H1 (cell line): ENCODE measurements around the gene HOXB5.
A peak's percentile ranks its signal among the peaks of the same experiment; 100 is the strongest.

Source experiments
- EZH2 ChIP-seq: fragments of 200-600 bp; sonication (generic); IDR thresholded peaks from 2 replicates; pipeline ENCODE4 v1.7.1; 2012; ENCODE audit warnings: low read depth, mild to moderate bottlenecking, moderate library complexity, low read length, inconsistent platforms; ENCODE audit not compliant: severe bottlenecking
- POLR2AphosphoS5 ChIP-seq: IDR thresholded peaks from 2 replicates; pipeline ENCODE4 v1.6.1; 2011; ENCODE audit warnings: low read depth, low read length
- SP2 ChIP-seq: IDR thresholded peaks from 2 replicates; pipeline ENCODE4 v1.6.1; 2012; ENCODE audit warnings: mild to moderate bottlenecking, low read length, inconsistent platforms
- TAF1 ChIP-seq: IDR thresholded peaks from 2 replicates; pipeline ENCODE4 v1.6.1; 2011; ENCODE audit warnings: mild to moderate bottlenecking, low read depth, low read length
- ZNF274 ChIP-seq: IDR thresholded peaks from 2 replicates; pipeline ENCODE4 v1.7.0; 2012; ENCODE audit warnings: low read length, borderline replicate concordance; ENCODE audit errors: extremely low read depth
- TF ChIP-seq, protein P1 (sequence below), 3 experiments: IDR thresholded peaks; 1 replicate in 2 of 3; 2 replicates in 1 of 3; pipeline versions ENCODE4 v1.5.1 to v1.6.1; 2011; ENCODE audit warnings: low read length in 3 of 3, mild to moderate bottlenecking in 3 of 3, inconsistent platforms in 2 of 3, low read depth in 1 of 3, moderate library complexity in 1 of 3; ENCODE audit not compliant: insufficient read depth in 1 of 3; ENCODE audit errors: control extremely low read depth in 1 of 3

DNA sequence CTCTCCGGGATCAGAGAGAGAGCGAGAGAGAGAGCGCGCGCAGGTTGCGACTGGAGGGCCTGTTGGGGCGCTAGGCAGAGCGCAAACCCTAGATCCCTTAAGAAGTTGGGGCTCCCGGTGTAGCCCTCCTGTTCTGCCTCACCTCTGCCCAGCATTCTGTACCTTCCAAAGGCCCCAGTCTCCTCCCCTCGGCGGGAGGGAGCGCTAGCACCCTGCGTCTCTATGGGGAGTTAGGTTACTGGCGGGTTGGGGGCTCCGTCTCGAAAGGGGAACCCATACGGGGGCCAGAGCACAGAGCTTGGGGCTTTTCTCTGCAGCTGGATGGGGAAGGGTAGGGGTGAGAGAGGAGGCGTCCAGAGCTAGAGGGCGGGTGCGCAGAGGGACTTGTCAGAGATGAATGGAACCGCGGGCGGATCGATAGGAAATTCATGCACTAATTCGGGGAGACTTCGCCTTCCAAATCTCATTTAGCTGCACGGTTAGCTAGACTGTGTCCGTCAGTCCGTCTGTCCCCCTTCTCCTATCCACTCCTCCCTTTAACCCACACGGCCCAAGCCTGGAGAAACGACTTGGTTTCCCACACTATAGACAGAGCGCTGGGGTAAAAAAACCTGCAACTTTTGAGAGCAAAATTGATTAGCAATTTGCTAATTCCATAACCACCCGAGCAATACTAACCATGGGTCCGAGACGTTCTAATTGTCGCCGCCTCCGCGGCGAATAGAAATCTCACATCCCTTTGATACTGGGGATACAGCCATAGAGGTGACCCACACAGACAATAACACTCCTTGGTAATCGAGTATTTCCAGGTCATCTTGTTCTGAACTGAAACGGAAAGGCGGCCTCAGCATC, 14.7 kb downstream of the HOXB5 start:
- TF ChIP-seq, protein P1, sequence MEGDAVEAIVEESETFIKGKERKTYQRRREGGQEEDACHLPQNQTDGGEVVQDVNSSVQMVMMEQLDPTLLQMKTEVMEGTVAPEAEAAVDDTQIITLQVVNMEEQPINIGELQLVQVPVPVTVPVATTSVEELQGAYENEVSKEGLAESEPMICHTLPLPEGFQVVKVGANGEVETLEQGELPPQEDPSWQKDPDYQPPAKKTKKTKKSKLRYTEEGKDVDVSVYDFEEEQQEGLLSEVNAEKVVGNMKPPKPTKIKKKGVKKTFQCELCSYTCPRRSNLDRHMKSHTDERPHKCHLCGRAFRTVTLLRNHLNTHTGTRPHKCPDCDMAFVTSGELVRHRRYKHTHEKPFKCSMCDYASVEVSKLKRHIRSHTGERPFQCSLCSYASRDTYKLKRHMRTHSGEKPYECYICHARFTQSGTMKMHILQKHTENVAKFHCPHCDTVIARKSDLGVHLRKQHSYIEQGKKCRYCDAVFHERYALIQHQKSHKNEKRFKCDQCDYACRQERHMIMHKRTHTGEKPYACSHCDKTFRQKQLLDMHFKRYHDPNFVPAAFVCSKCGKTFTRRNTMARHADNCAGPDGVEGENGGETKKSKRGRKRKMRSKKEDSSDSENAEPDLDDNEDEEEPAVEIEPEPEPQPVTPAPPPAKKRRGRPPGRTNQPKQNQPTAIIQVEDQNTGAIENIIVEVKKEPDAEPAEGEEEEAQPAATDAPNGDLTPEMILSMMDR (IDR thresholded peaks at IDR 0.05; ENCODE audit: control extremely low read depth in 1 of 3, insufficient read depth in 1 of 3, low read depth in 1 of 3, low read length in 3 of 3), result no peak
- TF ChIP-seq TAF1 (no peak), SP2 (no peak), EZH2 (peak; percentile 89), ZNF274 (no peak), POLR2AphosphoS5 (no peak)
